Caco-2 (cell line): ENCODE results near the gene MEGF11. TPM values are rescaled to one million over a fixed set of nuclear protein-coding genes. Genes with fewer than 3 reads are reported as not detected.

Experiments
- Bru-seq: library from RNA; stranded (reverse); fragments of 400-500 nt; gene quantifications from one replicate; lab custom pipeline; 2021; lab: Mats Ljungman, UMichigan
- BruChase-seq, 2 experiments: library from RNA; stranded (reverse); fragments of 400-500 nt; gene quantifications; one replicate each; lab custom pipeline; 2021; lab: Mats Ljungman, UMichigan
- BruUV-seq: library from RNA; stranded (reverse); fragments of 400-500 nt; replicated peaks from 2 replicates; lab custom pipeline; 2021; lab: Mats Ljungman, UMichigan
- CTCF ChIA-PET: fragments of 300-600 bp; sonication (Branson Sonifier 250); formaldehyde crosslinking; loops from one replicate; lab custom pipeline; 2022; ENCODE audit warnings: antibody characterized with exemption; lab: Charles Lee
- POLR2A ChIA-PET: fragments of 300-600 bp; sonication (Branson Sonifier 250); formaldehyde crosslinking; loops from one replicate; lab custom pipeline; 2022; ENCODE audit warnings: antibody characterized with exemption; lab: Charles Lee
- DNase-seq, 2 experiments: peaks; one replicate each; pipeline versions ENCODE4 v3.0.0 to v3.0.0-alpha.2; 2020 to 2022
- H3K27me3 ChIP-seq: replicated peaks from 2 replicates; pipeline ENCODE4 v1.6.0; 2011; ENCODE audit warnings: low read length; ENCODE audit not compliant: control insufficient read depth, insufficient read depth
- H3K36me3 ChIP-seq: 2 replicates; pipeline ENCODE4 v1.5.1; 2011; ENCODE audit warnings: low read length; ENCODE audit not compliant: control insufficient read depth, insufficient read depth
- H3K4me1 ChIP-seq: fragments of 250-450 bp; sonication (Bioruptor Pico); 2 replicates; pipeline ENCODE4 v1.5.1; 2020; ENCODE audit warnings: mild to moderate bottlenecking
- H3K4me3 ChIP-seq: 2 replicates; pipeline ENCODE4 v1.5.1; 2011; ENCODE audit warnings: low read depth, mild to moderate bottlenecking, control low read depth, low read length
- H3K9me3 ChIP-seq: fragments of 250-450 bp; sonication (Bioruptor Pico); 2 replicates; pipeline ENCODE4 v1.5.1; 2020; ENCODE audit warnings: mild to moderate bottlenecking, moderate library complexity
- H3K27ac Mint-ChIP-seq: one replicate; pipeline ENCODE4 v1.8.0; 2022; ENCODE audit warnings: mixed read lengths; ENCODE audit not compliant: unreplicated experiment
- H3K27me3 Mint-ChIP-seq: one replicate; pipeline ENCODE4 v1.8.0; 2022; ENCODE audit warnings: mixed read lengths; ENCODE audit not compliant: insufficient read depth, unreplicated experiment
- H3K36me3 Mint-ChIP-seq: one replicate; pipeline ENCODE4 v1.8.0; 2022; ENCODE audit warnings: mild to moderate bottlenecking, mixed read lengths; ENCODE audit not compliant: insufficient read depth, unreplicated experiment
- H3K4me1 Mint-ChIP-seq: one replicate; pipeline ENCODE4 v1.8.0; 2022; ENCODE audit warnings: low read depth, mixed read lengths; ENCODE audit not compliant: unreplicated experiment
- H3K4me3 Mint-ChIP-seq: one replicate; pipeline ENCODE4 v1.8.0; 2022; ENCODE audit warnings: mild to moderate bottlenecking, moderate library complexity, mixed read lengths; ENCODE audit not compliant: unreplicated experiment
- H3K9me3 Mint-ChIP-seq: one replicate; pipeline ENCODE4 v1.8.0; 2022; ENCODE audit warnings: mixed read lengths; ENCODE audit not compliant: unreplicated experiment
- CTCF ChIP-seq, 2 experiments: fragments of 200-600 bp in 1 of 2; IDR thresholded peaks; 1 replicate in 1 of 2; 2 replicates in 1 of 2; pipeline versions ENCODE4 v1.5.1 to v1.8.0; 2011 to 2022; ENCODE audit warnings: antibody characterized with exemption in 1 of 2, control low read depth in 1 of 2, inconsistent platforms in 1 of 2, low read depth in 1 of 2, low read length in 1 of 2, mild to moderate bottlenecking in 1 of 2, moderate library complexity in 1 of 2; ENCODE audit not compliant: insufficient read depth in 1 of 2, severe bottlenecking in 1 of 2, unreplicated experiment in 1 of 2
- intact Hi-C: fragments of 100-400 bp; cut with micrococcal nuclease; formaldehyde crosslinking; loops from one replicate; pipeline ENCODE4 v1.10.0; 2022; ENCODE audit not compliant: unreplicated experiment
- long read RNA-seq: library from polyadenylated mRNA; stranded (forward); transcript quantifications from one replicate; pipeline ENCODE4 v2.0.0, GENCODE V29; 2022
- total RNA-seq: library from RNA; stranded (reverse); gene quantifications from 2 replicates; pipeline ENCODE4 v1.2.3, GENCODE V29; 2022

The MEGF11 gene
- total RNA-seq (0.58 and 0.66 TPM in 2 replicates), Bru-seq, nascent RNA (percentile 9 among the genes with signal in this experiment), BruChase-seq, experiment 1, labeled RNA remaining after a 2-hour chase (percentile 6 among the genes with signal in this experiment), BruChase-seq, experiment 2, labeled RNA remaining after a 6-hour chase (percentile 9 among the genes with signal in this experiment)
- long read RNA-seq, partial matches to known transcripts = 0 of 5 reads
- long read RNA-seq, other reads (novel, unspliced or antisense) = 5 of 5 reads

DNA sequence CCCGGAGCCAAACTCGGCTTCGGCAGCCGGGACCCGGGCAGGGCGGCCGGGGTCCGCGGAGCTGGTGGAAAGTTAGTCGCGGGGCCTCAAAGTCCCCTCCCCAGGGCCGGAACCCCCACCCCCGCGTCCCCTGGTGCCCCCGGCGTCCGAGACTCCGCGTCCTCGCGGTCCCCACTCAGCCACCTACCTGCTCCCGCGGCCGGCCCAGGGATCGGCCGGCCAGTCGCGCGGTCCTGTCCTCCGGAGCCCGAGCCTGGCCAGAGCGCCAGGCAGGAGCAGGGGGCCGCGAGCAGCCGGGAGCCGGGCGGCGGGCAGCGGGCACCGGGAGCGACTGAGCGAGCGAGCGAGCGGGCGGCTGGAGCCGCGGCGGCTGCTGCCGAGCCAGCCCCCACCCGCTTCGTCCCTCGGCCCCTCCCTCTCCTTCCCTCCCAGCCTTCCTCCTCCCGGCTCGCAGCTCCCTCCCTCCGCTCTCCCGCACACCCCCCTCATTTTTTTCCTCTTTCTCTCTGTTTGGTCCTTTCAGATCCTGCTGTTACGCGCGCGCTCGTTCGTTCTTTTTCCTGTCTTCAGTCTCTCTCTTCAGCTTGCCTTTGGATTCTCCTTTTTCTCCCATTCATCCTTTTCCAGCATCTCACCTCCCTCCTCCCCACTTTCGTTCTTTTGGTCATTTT, at the start of gene MEGF11:
Gene MEGF11, minus strand, starts transcription at position 333 of the 671 bp plus-strand sequence. CDS start 125,347 bp downstream, outside the sequence.
- no peak for TF ChIP-seq CTCF (IDR thresholded peaks at IDR 0.05; ENCODE audit: insufficient read depth in 1 of 2, low read depth in 1 of 2, low read length in 1 of 2, severe bottlenecking in 1 of 2, unreplicated experiment in 1 of 2)
- H3K36me3 ChIP-seq = no peaks in the 10 kb centered on the region
- H3K27me3 Mint-ChIP-seq = peaks cover 34% of the 10 kb centered on the region
- BruUV-seq = no TSS peak
- H3K9me3 Mint-ChIP-seq = no peaks in the 10 kb centered on the region
- H3K36me3 Mint-ChIP-seq = no peaks in the 10 kb centered on the region
- H3K4me3 Mint-ChIP-seq = peak within 1 kb of the TSS; percentile 82
- H3K27ac Mint-ChIP-seq = no peak within 1 kb of the TSS
- H3K27me3 ChIP-seq = no peaks in the 10 kb centered on the region
- CTCF ChIA-PET = no interaction called here
- H3K4me3 ChIP-seq = peak within 1 kb of the TSS; percentile 14
- peaks cover 9% of the 10 kb centered on the region for H3K4me1 Mint-ChIP-seq
- intact Hi-C loops = loop anchor here (2.0 kb wide), 1 partner anchor 33 kb away; no protein-coding TSS in a partner anchor
- no peaks in the 10 kb centered on the region for H3K4me1 ChIP-seq
- DNase-seq = peak in 1 of 2 experiments; percentile 25
- POLR2A ChIA-PET = no interaction called here
- H3K9me3 ChIP-seq = no peaks in the 10 kb centered on the region

- no peaks in the 10 kb centered on the region for H3K9me3 ChIP-seq
- no peak overlapping the region for H3K4me3 ChIP-seq
- Mint-ChIP-seq H3K27me3 (no peaks in the 10 kb centered on the region), H3K4me1 (no peaks in the 10 kb centered on the region), H3K36me3 (peaks cover 25% of the 10 kb centered on the region), H3K27ac (no peak overlapping the region), H3K9me3 (no peaks in the 10 kb centered on the region), H3K4me3 (no peak overlapping the region)
- no peaks in the 10 kb centered on the region for H3K36me3 ChIP-seq
- CTCF ChIA-PET = interaction anchor here (0.5 kb wide), 1 partner anchor 84 kb away, joined by 3 read pairs; the partner anchor contains the start of gene MAP2K1
- POLR2A ChIA-PET = interaction anchor here (0.6 kb wide), 1 partner anchor 540 kb away, joined by 4 read pairs; no protein-coding TSS in a partner anchor
- no peak for TF ChIP-seq CTCF (IDR thresholded peaks at IDR 0.05; ENCODE audit: insufficient read depth in 1 of 2, low read depth in 1 of 2, low read length in 1 of 2, severe bottlenecking in 1 of 2, unreplicated experiment in 1 of 2)
- H3K27me3 ChIP-seq = no peaks in the 10 kb centered on the region
- no peak for DNase-seq
- no peaks in the 10 kb centered on the region for H3K4me1 ChIP-seq
- no TSS peak for BruUV-seq
- intact Hi-C loops = no loop called here
Observed at GRCh38 chr15:66302489-66303278, 49.1 kb upstream of the MEGF11 start.

GRCh38 chr15:66298803-66299251, 45.3 kb upstream of the MEGF11 start:
- POLR2A ChIA-PET = no interaction called here
- Mint-ChIP-seq H3K9me3 (no peaks in the 10 kb centered on the region), H3K27me3 (no peaks in the 10 kb centered on the region), H3K4me3 (no peak overlapping the region), H3K36me3 (peaks cover 26% of the 10 kb centered on the region), H3K4me1 (no peaks in the 10 kb centered on the region), H3K27ac (no peak overlapping the region)
- Histone ChIP-seq H3K9me3 (no peaks in the 10 kb centered on the region), H3K36me3 (no peaks in the 10 kb centered on the region), H3K4me1 (peaks cover 13% of the 10 kb centered on the region; the same call in 1 of the 2 replicates), H3K27me3 (no peaks in the 10 kb centered on the region), H3K4me3 (no peak overlapping the region)
- BruUV-seq = no TSS peak
- intact Hi-C loops = no loop called here
- CTCF ChIA-PET = no interaction called here
- DNase-seq = no peak
- no peak for TF ChIP-seq CTCF (IDR thresholded peaks at IDR 0.05; ENCODE audit: insufficient read depth in 1 of 2, low read depth in 1 of 2, low read length in 1 of 2, severe bottlenecking in 1 of 2, unreplicated experiment in 1 of 2)
